Testis (tissue), 3 donors: ENCODE measurements around the gene NTM. TPM values are rescaled to one million over a fixed set of nuclear protein-coding genes. Genes with fewer than 3 reads are reported as not detected.

Experiments used
- DNase-seq: peaks from one replicate; pipeline ENCODE4 v3.0.0-alpha.2; 2019
- H3K27ac ChIP-seq, 2 donors: fragments of 200-600 bp; sonication (generic); one replicate each; pipeline ENCODE4 v1.5.1; 2019
- H3K27me3 ChIP-seq: fragments of 200-600 bp; sonication (generic); one replicate; pipeline ENCODE4 v1.5.1; 2019
- H3K36me3 ChIP-seq: fragments of 200-600 bp; sonication (generic); one replicate; pipeline ENCODE4 v1.5.1; 2017; ENCODE audit warnings: low read depth; ENCODE audit errors: missing control alignments
- H3K4me1 ChIP-seq: fragments of 200-600 bp; sonication (generic); one replicate; pipeline ENCODE4 v1.5.1; 2019
- H3K4me3 ChIP-seq, 2 donors: fragments of 200-600 bp; sonication (generic); one replicate each; pipeline ENCODE4 v1.5.1; 2017 to 2019
- H3K9me3 ChIP-seq: fragments of 200-600 bp; sonication (generic); one replicate; pipeline ENCODE4 v1.5.1; 2017
- POLR2A ChIP-seq: fragments of 450-650 bp; IDR thresholded peaks from one replicate; pipeline ENCODE4 v1.6.1; 2017; ENCODE audit warnings: antibody characterized with exemption, mild to moderate bottlenecking, moderate library complexity
- WGBS, 2 donors: methylation state at CpG; one replicate each; pipeline ENCODE4 v1.1.5; 2018; 5-methylcytosine and 5-hydroxymethylcytosine counted together
- intact Hi-C: fragments of 100-400 bp; cut with DNase I; formaldehyde crosslinking; loops from one replicate; pipeline ENCODE4 v1.15.1; 2023; ENCODE audit warnings: low total_unique reads
- polyA plus RNA-seq: library from polyadenylated mRNA; stranded (reverse); fragments of 350-450 nt; fragmentation: Illumina TruSeq; extraction: RNeasy Lipid Tissue Mini Kit (QIAGEN cat#74804); gene quantifications from one replicate; pipeline ENCODE4 v1.2.3, GENCODE V29; 2014; ENCODE audit warnings: low read depth, low replicate concordance; ENCODE audit not compliant: insufficient read depth
- total RNA-seq, 2 donors: library from RNA; depleted of rRNA; stranded (reverse); fragments of >200 nt; gene quantifications; one replicate each; pipeline ENCODE4 v1.2.3, GENCODE V29; 2016
- TF ChIP-seq, protein P1 (sequence below), 3 experiments: fragments of 450-650 bp in 2 of 3; fragments of 200-600 bp in 1 of 3; sonication (generic) in 1 of 3; IDR thresholded peaks; one replicate each; pipeline ENCODE4 v1.5.1; 2016 to 2019; ENCODE audit warnings: antibody characterized with exemption in 3 of 3, mild to moderate bottlenecking in 2 of 3, moderate library complexity in 1 of 3

The NTM gene
- total and polyA plus RNA-seq, 3 donors from 2014 or later, result 1.7 to 4.5 (median 1.8) TPM

DNA sequence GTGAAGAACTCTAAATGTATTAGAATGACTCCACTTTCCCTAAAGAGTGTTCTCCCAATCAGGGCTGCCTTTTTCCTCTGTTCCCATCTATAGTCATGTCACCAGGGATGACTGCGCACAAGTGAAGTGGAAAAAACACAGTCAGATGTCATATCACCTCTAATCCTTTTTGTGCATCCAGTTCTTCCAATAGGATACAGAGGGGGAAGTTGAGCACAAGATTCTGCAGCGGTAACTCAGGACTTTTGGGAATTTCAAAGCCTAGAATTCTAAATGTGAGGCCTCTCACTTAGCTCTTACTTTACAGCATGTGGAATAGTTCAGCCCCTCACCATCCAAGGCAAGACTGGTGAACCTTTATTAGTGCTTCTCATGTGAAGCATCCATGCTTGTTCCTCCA, 602.6 kb downstream of the NTM start:
- no peak overlapping the region for H3K4me3 ChIP-seq
- H3K4me1 ChIP-seq, result no peaks in the 10 kb centered on the region
- no peak overlapping the region for H3K27ac ChIP-seq
- H3K9me3 ChIP-seq, result no peaks in the 10 kb centered on the region
- intact Hi-C loops, result no loop called here
- H3K27me3 ChIP-seq, result no peaks in the 10 kb centered on the region
- 96 to 97% methylated on average over 2 of the region's 2 CpGs for WGBS, 2 donors
- no peak for TF ChIP-seq POLR2A
- DNase-seq, result no peak
- H3K36me3 ChIP-seq, result no peaks in the 10 kb centered on the region

DNA sequence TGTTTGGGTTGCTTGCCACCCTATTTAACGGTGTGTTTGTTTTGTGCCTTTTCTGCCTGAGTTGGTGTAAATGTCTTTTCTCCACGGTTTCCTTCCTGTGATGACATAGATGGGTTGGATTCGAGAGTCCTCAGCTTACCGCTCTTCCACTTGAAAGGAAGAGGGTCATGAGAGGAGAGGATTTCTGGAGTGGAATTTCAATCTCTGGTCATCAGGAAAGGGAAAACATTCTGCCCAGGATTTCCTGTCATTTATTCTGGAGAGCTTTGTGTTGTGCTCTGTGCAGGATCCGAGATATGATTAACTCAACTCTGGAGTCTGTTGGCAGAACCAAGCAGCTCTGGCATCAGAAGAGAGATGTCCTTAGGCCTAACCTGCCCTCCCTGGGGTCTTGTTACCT, 605.2 kb downstream of the NTM start:
- Histone ChIP-seq H3K9me3 (no peaks in the 10 kb centered on the region), H3K36me3 (no peaks in the 10 kb centered on the region), H3K27me3 (no peaks in the 10 kb centered on the region), H3K27ac (no peak overlapping the region), H3K4me1 (no peaks in the 10 kb centered on the region), H3K4me3 (no peak overlapping the region)
- TF ChIP-seq, protein P1, sequence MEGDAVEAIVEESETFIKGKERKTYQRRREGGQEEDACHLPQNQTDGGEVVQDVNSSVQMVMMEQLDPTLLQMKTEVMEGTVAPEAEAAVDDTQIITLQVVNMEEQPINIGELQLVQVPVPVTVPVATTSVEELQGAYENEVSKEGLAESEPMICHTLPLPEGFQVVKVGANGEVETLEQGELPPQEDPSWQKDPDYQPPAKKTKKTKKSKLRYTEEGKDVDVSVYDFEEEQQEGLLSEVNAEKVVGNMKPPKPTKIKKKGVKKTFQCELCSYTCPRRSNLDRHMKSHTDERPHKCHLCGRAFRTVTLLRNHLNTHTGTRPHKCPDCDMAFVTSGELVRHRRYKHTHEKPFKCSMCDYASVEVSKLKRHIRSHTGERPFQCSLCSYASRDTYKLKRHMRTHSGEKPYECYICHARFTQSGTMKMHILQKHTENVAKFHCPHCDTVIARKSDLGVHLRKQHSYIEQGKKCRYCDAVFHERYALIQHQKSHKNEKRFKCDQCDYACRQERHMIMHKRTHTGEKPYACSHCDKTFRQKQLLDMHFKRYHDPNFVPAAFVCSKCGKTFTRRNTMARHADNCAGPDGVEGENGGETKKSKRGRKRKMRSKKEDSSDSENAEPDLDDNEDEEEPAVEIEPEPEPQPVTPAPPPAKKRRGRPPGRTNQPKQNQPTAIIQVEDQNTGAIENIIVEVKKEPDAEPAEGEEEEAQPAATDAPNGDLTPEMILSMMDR (IDR thresholded peaks at IDR 0.05), result no peak
- no peak for TF ChIP-seq POLR2A
- intact Hi-C loops, result no loop called here
- DNase-seq, result no peak
- 75 to 80% methylated on average over 5 of the region's 5 CpGs for WGBS, 2 donors

DNA sequence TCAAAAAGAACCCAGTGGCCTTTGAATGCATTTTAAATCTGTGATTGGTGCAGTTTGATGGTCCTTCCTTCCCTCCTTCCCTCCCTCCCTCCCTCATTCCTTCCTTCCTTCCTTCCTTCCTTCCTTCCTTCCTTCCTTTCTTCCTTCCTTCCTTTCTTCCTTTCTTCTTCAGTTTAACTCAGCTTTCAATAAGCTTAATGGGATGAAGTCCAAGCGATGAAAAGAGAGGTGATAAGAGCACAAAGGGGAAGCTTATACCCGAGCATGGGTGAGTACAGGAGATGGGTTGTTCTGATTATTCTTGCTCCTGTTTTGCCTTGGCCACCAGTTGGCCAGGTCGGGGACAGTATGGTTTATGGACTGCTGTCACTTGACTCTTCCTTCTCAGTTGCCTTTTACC, 605.6 kb downstream of the NTM start:
- Histone ChIP-seq H3K27me3 (no peaks in the 10 kb centered on the region), H3K4me1 (no peaks in the 10 kb centered on the region), H3K36me3 (no peaks in the 10 kb centered on the region), H3K4me3 (no peak overlapping the region), H3K9me3 (no peaks in the 10 kb centered on the region), H3K27ac (no peak overlapping the region)
- intact Hi-C loops, result no loop called here
- 72 to 79% methylated on average over 3 of the region's 3 CpGs for WGBS, 2 donors
- no peak for TF ChIP-seq POLR2A
- TF ChIP-seq, protein P1 (IDR thresholded peaks at IDR 0.05), result no peak
- DNase-seq, result no peak

DNA sequence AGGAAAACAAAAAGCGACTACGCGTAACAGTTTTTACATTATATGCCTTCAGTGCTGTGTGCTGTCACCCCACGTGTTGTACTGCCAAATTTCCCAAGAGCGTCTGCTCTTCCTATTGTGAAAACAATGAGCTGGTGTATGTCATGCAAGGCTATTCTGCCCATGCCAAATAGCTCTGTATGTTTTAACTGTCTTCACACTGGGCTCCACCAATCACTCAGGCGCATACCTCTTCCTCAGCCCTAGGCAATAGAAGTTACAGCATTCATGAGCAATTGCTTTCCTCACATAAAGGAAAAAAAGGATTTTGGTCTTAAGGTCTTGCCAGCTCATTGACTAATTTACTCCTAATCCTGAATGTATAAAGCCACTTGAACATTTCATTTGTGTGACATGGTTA, 606.8 kb downstream of the NTM start:
- Histone ChIP-seq H3K4me3 (no peak overlapping the region), H3K27me3 (no peaks in the 10 kb centered on the region), H3K27ac (no peak overlapping the region), H3K9me3 (no peaks in the 10 kb centered on the region), H3K36me3 (no peaks in the 10 kb centered on the region), H3K4me1 (no peaks in the 10 kb centered on the region)
- no peak for DNase-seq
- 86 to 91% methylated on average over 6 of the region's 6 CpGs for WGBS, 2 donors
- intact Hi-C loops, result no loop called here
- no peak for TF ChIP-seq POLR2A
- TF ChIP-seq, protein P1 (IDR thresholded peaks at IDR 0.05), result no peak

DNA sequence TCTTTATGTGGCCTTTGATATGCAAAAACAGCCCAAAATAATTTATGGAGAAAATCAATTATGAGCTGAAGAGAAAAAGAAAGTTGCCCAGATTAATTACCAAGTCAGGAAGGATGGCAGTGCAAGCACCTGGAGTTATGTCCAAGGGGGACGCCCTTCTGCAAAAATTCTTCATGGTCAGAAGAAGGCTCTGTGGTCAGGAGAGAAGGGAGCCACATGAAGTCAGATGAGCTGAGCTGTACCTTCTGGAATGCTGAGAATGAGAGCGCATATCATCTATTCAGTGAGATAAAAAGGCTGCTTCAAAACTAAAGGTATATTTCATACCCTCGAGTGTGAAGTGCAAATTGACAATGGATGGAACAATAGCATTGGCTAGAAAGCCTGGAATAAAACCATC, 607.4 kb downstream of the NTM start:
- Histone ChIP-seq H3K9me3 (no peaks in the 10 kb centered on the region), H3K36me3 (no peaks in the 10 kb centered on the region), H3K4me1 (no peaks in the 10 kb centered on the region), H3K27me3 (no peaks in the 10 kb centered on the region), H3K27ac (no peak overlapping the region), H3K4me3 (no peak overlapping the region)
- intact Hi-C loops, result no loop called here
- TF ChIP-seq, protein P1 (IDR thresholded peaks at IDR 0.05), result no peak
- no peak for TF ChIP-seq POLR2A
- WGBS, 2 donors, result 39 to 46% methylated on average over 3 of the region's 3 CpGs
- no peak for DNase-seq
